ENCODE results near the gene OLFML2A.

DNA sequence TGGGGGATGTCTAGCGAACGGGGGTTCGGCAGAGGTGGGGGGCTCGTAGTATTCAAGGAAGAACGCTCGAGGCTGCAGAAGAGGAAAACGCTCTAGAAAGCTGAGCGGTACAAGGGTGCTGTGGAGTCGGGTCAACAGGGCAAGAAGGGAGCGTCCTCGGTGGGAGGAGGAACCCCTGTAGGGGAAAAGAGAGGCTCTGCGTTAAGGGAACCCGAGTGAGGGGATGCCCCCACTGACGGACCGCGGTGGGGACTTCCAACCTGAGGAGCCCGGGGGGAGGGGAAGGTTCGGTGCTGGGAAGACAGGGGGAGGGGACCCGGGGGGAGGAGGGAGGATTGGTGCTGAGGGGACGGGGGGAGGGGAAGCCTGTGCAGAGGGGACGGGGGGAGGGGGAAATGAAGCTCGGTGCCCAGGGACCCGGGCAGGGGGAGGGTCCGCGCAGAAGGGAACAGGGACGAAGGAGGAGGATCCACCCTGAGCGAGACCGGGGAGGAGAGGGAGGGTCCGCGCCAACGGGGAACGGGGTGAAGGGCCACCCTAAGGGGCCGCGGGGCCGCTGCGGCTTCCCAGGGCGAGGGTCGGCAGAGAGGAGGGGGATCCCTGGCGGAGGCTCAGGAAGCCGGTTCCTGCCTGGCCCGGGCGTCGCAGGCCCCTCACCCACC, 6.4 kb upstream of the OLFML2A start:
- TF ChIP-seq, protein P1, sequence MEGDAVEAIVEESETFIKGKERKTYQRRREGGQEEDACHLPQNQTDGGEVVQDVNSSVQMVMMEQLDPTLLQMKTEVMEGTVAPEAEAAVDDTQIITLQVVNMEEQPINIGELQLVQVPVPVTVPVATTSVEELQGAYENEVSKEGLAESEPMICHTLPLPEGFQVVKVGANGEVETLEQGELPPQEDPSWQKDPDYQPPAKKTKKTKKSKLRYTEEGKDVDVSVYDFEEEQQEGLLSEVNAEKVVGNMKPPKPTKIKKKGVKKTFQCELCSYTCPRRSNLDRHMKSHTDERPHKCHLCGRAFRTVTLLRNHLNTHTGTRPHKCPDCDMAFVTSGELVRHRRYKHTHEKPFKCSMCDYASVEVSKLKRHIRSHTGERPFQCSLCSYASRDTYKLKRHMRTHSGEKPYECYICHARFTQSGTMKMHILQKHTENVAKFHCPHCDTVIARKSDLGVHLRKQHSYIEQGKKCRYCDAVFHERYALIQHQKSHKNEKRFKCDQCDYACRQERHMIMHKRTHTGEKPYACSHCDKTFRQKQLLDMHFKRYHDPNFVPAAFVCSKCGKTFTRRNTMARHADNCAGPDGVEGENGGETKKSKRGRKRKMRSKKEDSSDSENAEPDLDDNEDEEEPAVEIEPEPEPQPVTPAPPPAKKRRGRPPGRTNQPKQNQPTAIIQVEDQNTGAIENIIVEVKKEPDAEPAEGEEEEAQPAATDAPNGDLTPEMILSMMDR (IDR thresholded peaks at IDR 0.05), result no peak
- no peak for TF ChIP-seq POLR2A (IDR thresholded peaks at IDR 0.05)
